Activated CD8-positive, alpha-beta T cell treated with anti-CD3 and anti-CD28 coated beads for 36 hours (primary cell): Measurements from ENCODE around the gene PMEPA1. TPM values are rescaled to one million over a fixed set of nuclear protein-coding genes. Genes with fewer than 3 reads are reported as not detected.

Source experiments
- ATAC-seq: fragments of 200-7000 bp; cut with Tn5 transposase; one replicate; pipeline ENCODE4 v1.10.0; 2021; ENCODE audit warnings: mild to moderate bottlenecking, moderate library complexity
- CTCF ChIA-PET: fragments of 350-600 bp; sonication (Branson Sonifier 250); formaldehyde crosslinking; loops from one replicate; lab custom pipeline; 2021; ENCODE audit warnings: antibody characterized with exemption; lab: Charles Lee
- POLR2A ChIA-PET: fragments of 350-600 bp; sonication (Branson Sonifier 250); formaldehyde crosslinking; loops from one replicate; lab custom pipeline; 2021; ENCODE audit warnings: antibody characterized with exemption; lab: Charles Lee
- DNase-seq: peaks from one replicate; pipeline ENCODE4 v3.0.0-alpha.2; 2020
- H3K27ac Mint-ChIP-seq: one replicate; pipeline ENCODE4 v1.8.0; 2021; ENCODE audit warnings: mild to moderate bottlenecking, mixed read lengths
- H3K27me3 Mint-ChIP-seq: one replicate; pipeline ENCODE4 v1.8.0; 2021; ENCODE audit warnings: mixed read lengths
- H3K36me3 Mint-ChIP-seq: one replicate; pipeline ENCODE4 v1.8.0; 2021; ENCODE audit warnings: low read depth, mixed read lengths
- H3K4me1 Mint-ChIP-seq: one replicate; pipeline ENCODE4 v1.8.0; 2021; ENCODE audit warnings: low read depth, mixed read lengths
- H3K4me3 Mint-ChIP-seq: one replicate; pipeline ENCODE4 v1.8.0; 2021; ENCODE audit warnings: mild to moderate bottlenecking, moderate library complexity, mixed read lengths
- H3K9me3 Mint-ChIP-seq: one replicate; pipeline ENCODE4 v1.8.0; 2021; ENCODE audit warnings: mixed read lengths
- intact Hi-C: fragments of 100-400 bp; cut with micrococcal nuclease; formaldehyde crosslinking; loops from one replicate; pipeline ENCODE4 v1.10.0; 2022
- total RNA-seq, 2 experiments: library from RNA; stranded (reverse); gene quantifications; one replicate each; pipeline ENCODE4 v1.2.3, GENCODE V29; 2021
- TF ChIP-seq, protein P1 (sequence below): fragments of 200-600 bp; IDR thresholded peaks from one replicate; pipeline ENCODE4 v1.8.0; 2022; ENCODE audit warnings: antibody characterized with exemption, mild to moderate bottlenecking

PMEPA1 gene
- total RNA-seq, 2 experiments from 2014 or later = 1.7 to 2.0 TPM

DNA sequence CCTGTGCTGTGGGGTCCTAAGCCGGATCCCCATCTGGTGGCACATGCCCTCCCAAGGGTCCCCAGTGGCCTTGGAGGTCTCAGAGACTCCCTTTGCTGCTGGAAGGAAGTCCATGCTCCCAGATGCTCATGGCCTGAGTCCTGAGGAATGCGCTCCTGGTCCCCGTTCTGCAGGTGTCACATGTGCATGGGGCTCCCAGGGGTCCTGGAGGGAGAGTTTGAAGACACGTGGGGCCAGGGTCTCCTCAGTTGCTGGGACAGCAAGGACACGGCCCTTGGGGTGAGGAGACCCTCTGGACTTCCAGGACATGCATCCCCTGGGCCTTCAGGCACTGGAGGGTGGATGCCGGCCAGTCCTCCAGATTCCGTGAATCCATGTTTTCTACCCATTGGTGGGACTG, 101.3 kb downstream of the PMEPA1 start:
- Mint-ChIP-seq H3K36me3 (no peaks in the 10 kb centered on the region), H3K27ac (no peak overlapping the region), H3K27me3 (no peaks in the 10 kb centered on the region), H3K9me3 (no peaks in the 10 kb centered on the region), H3K4me1 (peaks cover 18% of the 10 kb centered on the region), H3K4me3 (no peak overlapping the region)
- ChIA-PET POLR2A (no interaction called here), CTCF (no interaction called here)
- TF ChIP-seq, protein P1, sequence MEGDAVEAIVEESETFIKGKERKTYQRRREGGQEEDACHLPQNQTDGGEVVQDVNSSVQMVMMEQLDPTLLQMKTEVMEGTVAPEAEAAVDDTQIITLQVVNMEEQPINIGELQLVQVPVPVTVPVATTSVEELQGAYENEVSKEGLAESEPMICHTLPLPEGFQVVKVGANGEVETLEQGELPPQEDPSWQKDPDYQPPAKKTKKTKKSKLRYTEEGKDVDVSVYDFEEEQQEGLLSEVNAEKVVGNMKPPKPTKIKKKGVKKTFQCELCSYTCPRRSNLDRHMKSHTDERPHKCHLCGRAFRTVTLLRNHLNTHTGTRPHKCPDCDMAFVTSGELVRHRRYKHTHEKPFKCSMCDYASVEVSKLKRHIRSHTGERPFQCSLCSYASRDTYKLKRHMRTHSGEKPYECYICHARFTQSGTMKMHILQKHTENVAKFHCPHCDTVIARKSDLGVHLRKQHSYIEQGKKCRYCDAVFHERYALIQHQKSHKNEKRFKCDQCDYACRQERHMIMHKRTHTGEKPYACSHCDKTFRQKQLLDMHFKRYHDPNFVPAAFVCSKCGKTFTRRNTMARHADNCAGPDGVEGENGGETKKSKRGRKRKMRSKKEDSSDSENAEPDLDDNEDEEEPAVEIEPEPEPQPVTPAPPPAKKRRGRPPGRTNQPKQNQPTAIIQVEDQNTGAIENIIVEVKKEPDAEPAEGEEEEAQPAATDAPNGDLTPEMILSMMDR = no peak
- intact Hi-C loops = loop anchor here (10.0 kb wide), 1 partner anchor 46 kb away; no protein-coding TSS in a partner anchor
- no peak for DNase-seq
- no peak for ATAC-seq

DNA sequence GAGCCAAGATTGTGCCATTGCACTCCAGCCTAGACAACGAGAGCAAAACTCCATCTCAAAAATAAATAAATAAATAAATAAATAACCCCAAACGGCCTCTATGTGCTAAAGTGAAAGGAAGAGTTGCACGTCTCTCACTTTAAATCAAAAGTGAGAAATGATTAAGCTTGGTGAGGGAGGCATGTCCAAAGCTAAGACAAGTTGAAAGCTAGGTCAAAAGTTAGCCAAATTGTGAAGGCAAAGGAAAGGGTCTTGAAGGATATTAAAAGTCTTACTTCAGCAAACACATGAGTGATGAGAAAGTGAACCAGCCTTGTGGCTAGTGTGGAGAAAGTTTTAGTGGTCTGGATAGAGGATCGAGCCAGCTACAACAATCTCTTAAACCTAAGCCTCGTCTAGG, 103.9 kb downstream of the PMEPA1 start:
- Mint-ChIP-seq H3K27me3 (no peaks in the 10 kb centered on the region), H3K9me3 (no peaks in the 10 kb centered on the region), H3K4me3 (no peak overlapping the region), H3K4me1 (peaks cover 18% of the 10 kb centered on the region), H3K36me3 (no peaks in the 10 kb centered on the region), H3K27ac (no peak overlapping the region)
- DNase-seq = no peak
- ChIA-PET CTCF (interaction anchor here (0.7 to 2.9 kb wide), 6 partner anchors 10 to 59 kb away, joined by 3 to 26 read pairs (median 4); partner anchors contain the start of gene ZBP1), POLR2A (interaction anchor here (1.0 kb wide), 1 partner anchor 12 kb away, joined by 3 read pairs; no protein-coding TSS in a partner anchor)
- ATAC-seq = no peak
- intact Hi-C loops = loop anchor here (10.0 kb wide), 1 partner anchor 49 kb away; no protein-coding TSS in a partner anchor
- TF ChIP-seq, protein P1 = no peak

DNA sequence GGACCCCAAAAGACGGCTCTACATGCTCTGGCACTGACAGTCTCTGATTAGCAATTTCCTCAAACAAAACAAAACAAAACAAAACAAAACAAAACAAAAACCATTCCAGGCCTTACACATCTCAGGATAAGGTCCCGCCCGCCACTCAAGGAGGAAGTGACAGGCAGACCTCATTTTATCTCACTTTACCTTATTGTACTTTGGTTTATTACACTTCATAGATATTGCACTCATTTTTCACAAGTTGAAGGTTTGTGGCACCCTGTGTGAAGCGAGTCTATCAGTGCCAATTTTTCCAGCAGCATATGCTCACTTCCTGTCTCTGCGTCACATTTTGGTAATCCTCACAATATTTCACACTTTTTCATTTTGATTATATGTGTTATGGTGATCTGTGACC, 104.8 kb downstream of the PMEPA1 start:
- TF ChIP-seq, protein P1 = no peak
- DNase-seq = no peak
- peaks cover 20% of the 10 kb centered on the region for H3K4me1 Mint-ChIP-seq
- H3K4me3 Mint-ChIP-seq = no peak overlapping the region
- H3K27me3 Mint-ChIP-seq = no peaks in the 10 kb centered on the region
- POLR2A ChIA-PET = no interaction called here
- peak; percentile 55 for ATAC-seq
- no peaks in the 10 kb centered on the region for H3K9me3 Mint-ChIP-seq
- intact Hi-C loops = loop anchor here (10.0 kb wide), 1 partner anchor 50 kb away; no protein-coding TSS in a partner anchor
- H3K27ac Mint-ChIP-seq = no peak overlapping the region
- CTCF ChIA-PET = interaction anchor here (1.0 kb wide), 1 partner anchor 9 kb away, joined by 4 read pairs; no protein-coding TSS in a partner anchor
- H3K36me3 Mint-ChIP-seq = no peaks in the 10 kb centered on the region

DNA sequence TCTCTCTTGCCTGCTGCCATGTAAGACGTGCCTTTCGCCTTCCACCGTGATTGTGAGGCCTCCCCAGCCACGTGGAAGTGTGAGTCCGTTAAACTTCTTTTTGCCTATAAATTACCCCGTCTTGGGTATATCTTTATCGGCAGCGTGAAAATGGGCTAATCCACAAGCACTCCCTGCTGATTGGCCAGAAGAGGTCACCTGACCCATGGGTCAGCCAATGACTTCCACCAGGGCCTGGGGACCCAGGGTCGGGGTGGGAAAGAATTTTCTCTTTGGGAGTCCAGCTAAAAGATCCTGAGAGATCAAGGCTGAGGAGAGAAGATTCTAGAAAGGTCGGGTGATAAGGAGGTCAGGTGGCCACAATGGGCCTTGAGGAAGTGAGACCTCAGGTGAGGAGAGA, 106.7 kb downstream of the PMEPA1 start:
- no peak for DNase-seq
- H3K27me3 Mint-ChIP-seq = no peaks in the 10 kb centered on the region
- H3K4me1 Mint-ChIP-seq = peaks cover 20% of the 10 kb centered on the region
- intact Hi-C loops = loop anchor here (10.0 kb wide), 1 partner anchor 52 kb away; no protein-coding TSS in a partner anchor
- no peak overlapping the region for H3K27ac Mint-ChIP-seq
- TF ChIP-seq, protein P1 = no peak
- ATAC-seq = no peak
- ChIA-PET CTCF (no interaction called here), POLR2A (no interaction called here)
- H3K36me3 Mint-ChIP-seq = no peaks in the 10 kb centered on the region
- H3K4me3 Mint-ChIP-seq = no peak overlapping the region
- no peaks in the 10 kb centered on the region for H3K9me3 Mint-ChIP-seq

DNA sequence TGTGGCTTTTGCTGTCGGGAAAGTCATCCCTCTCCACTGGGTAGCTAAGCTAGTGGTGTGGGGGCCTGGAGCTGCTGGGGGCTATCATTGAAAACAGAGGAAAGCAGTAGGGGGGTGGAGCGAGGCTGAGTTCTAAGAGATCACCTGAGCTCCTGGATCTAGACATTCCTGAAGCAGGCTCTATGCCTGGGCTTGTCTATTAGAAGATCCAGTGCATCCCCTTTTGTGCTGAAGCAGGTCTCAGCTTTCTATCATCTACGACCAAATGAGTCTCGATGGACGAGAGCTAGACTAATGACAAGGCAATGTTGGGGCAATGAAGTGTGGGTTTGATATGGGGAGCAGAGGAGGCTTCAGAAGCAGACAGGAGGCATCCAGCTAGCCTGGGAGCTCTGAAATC, 108.1 kb downstream of the PMEPA1 start:
- Mint-ChIP-seq H3K9me3 (no peaks in the 10 kb centered on the region), H3K4me1 (peaks cover 20% of the 10 kb centered on the region), H3K27ac (no peak overlapping the region), H3K4me3 (no peak overlapping the region), H3K36me3 (no peaks in the 10 kb centered on the region), H3K27me3 (no peaks in the 10 kb centered on the region)
- ATAC-seq (no peak), DNase-seq (no peak)
- ChIA-PET CTCF (interaction anchor here (0.6 to 3.2 kb wide), 8 partner anchors 10 to 578 kb away, joined by 3 to 9 read pairs (median 4); no protein-coding TSS in a partner anchor), POLR2A (interaction anchor here (1.2 kb wide), 1 partner anchor 17 kb away, joined by 5 read pairs; no protein-coding TSS in a partner anchor)
- TF ChIP-seq, protein P1 = no peak
- intact Hi-C loops = loop anchor here (10.0 kb wide), 1 partner anchor 53 kb away; no protein-coding TSS in a partner anchor
